GM19372 (cell line): ENCODE data around the gene DMRTC2.
A peak's percentile ranks its signal among the peaks of the same experiment; 100 is the strongest.

Source experiments
- ATAC-seq: cut with Tn5 transposase; IDR thresholded peaks from one replicate; pipeline ENCODE4 v1.9.1; 2021; ENCODE audit warnings: mild to moderate bottlenecking, low read depth, moderate library complexity; ENCODE audit not compliant: unreplicated experiment

The DMRTC2 gene

DNA sequence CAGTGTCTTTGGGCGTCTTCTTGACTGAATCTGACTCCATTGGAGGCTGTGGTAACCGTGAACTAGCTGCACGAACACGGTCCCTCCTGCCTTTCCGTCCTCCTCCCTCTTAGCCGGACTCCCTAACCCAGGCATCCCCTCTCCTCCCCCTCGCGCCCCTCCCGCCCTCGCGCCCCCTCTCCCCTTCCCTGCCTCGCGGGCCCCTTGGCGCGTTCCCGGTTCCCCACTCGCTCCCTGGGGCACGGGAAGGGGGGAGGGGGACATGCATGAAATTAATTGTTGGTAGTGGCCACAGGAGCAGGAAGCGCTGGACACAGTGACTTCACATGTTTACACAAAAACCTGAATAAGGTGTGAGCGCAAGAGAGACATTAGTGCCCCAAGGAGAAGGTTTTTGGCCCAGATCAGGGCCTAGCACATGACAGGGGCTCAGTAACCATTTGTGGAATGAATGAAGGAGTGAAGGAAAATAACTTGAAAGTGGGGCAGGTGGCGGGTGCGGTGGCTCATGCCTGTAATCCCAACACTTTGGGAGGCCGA, 279 bp downstream of the DMRTC2 start:
- ATAC-seq: no peak

DNA sequence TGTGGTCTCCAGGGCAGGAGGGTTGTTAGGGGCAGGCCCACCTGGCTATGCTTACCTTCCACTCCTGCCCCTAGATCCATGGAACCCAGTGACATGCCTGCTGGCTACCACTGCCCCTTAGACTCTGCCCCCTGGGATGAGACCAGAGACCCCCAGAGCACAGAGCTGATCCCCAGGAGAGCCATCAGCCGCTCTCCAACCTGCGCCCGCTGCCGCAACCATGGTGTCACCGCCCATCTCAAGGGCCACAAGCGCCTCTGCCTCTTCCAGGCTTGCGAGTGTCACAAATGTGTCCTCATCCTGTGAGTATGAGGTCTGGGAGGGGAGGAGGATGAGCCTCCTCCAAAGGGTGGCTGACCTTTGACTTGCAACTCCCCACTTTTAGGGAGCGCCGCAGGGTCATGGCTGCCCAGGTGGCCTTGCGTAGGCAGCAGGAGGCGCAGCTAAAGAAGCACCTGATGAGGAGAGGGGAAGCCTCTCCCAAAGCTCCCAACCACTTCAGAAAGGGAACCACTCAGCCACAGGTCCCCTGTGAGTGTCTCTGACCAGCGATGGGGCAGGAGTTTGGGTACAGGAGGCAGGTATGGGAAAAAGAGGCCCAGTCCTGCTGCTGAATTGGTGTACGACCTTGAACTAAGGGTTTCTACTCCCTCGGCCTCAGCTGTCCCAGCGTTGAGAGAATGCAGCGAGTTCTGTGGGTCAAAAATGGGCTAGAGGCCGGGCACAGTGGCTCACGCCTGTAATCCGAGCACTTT, 2.7 kb downstream of the DMRTC2 start:
- ATAC-seq: no peak

GRCh38 chr19:41848666-41849065, 3.8 kb downstream of the DMRTC2 start:
- no peak for ATAC-seq

GRCh38 chr19:41849067-41849466, 4.2 kb downstream of the DMRTC2 start:
- no peak for ATAC-seq

DNA sequence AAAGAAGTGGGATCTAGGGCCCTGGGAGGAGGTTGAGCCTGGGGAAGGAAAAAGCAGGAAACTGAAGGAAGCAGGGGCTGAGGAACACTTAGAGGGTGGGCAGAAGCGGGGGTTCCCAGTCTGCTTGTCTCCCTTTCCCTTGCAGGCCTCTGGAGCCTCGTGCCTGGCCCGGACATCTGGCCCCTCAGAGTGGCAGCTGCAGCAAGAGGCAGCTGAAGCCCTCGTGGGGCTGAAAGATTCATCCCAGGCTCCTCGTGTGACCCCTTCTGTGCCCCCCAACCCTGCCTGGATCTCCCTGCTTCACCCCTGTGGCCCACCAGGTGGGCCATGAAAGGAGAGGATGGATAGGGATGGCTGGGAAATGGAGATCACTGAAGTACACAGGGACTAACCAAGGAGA, 5.5 kb downstream of the DMRTC2 start:
- no peak for ATAC-seq

DNA sequence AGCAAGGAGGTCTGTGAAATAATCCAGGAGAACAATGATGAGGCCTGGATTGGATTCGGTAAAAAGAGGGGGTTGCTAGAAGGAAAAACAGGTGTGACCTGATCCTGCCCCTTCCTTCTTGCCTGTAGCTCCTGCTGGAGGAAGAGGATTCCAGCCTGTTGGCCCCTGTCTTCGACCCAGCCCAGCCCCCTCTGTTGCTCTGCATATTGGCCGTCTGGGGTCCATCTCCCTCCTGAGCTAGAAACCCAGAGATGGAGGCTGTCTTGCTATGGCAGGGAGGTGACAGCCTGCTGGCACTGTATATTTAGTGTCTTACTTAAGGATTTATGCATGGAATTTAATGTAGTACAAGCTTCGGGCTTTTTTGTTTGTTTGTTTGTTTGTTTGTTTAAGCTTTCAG, 6.6 kb downstream of the DMRTC2 start:
- no peak for ATAC-seq

- ATAC-seq: no peak
These were observed 8.5 kb downstream of the DMRTC2 start for GRCh38 chr19:41853344-41853743.

GRCh38 chr19:41853768-41854167, 8.9 kb downstream of the DMRTC2 start:
- ATAC-seq: no peak

DNA sequence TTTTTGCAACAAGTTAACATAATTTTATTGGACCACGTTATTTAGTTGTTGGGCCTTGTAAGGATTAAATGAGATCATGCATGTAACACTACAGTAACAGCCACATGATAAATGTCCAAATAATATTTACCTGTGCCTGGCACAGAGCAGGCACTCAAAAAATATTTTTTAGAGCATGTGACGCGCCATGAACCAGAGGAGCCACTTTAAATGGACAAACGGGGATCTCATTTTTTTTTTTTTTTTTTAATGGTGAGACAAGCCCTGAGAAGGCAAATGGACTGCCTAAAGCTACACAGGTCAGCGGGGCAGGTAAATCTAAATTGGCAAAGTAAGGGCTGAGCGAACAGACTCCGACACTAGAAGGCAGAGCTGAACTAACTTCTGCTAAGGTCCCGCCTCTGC, 14.4 kb downstream of the DMRTC2 start:
- no peak for ATAC-seq

- ATAC-seq: peak; percentile 75
These were observed 15.0 kb downstream of the DMRTC2 start, which contains the start of gene RPS19 for GRCh38 chr19:41859618-41860418. RPS19 (plus strand) TSS chr19:41860255; CDS start chr19:41860775, 520 bp downstream.

DNA sequence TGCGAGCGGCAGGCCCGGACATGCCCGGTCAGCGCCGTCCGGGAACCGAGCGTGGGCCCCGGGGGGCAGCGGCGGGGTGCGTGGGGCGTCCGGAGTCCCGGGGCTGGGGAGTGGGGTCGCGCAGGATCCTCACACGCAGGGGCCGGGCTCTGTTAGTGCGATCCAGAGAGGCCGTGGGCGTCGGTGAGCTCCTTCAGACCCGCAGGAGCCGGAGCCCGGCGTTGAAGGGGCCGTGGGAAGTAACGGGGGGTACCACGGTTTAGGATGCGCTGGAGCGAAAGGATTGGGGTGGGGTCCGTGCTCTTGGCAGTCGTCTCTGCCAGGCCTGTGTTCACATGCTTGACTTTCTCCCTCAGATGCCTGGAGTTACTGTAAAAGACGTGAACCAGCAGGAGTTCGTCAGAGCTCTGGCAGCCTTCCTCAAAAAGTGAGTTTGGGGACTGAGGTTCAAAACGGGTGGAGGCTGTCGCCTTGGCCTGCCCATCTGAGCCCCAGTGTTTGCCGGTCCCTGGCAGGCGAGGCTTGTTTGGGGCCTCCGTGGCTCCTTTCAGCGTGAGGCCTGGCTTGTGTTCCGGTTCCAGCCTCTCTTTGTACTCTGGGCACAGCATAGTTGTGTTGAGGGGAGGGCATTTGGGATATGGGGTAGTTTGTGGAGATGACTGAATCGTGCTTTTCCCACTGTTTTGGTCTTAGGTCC, 15.7 kb downstream of the DMRTC2 start:
- no peak for ATAC-seq

DNA sequence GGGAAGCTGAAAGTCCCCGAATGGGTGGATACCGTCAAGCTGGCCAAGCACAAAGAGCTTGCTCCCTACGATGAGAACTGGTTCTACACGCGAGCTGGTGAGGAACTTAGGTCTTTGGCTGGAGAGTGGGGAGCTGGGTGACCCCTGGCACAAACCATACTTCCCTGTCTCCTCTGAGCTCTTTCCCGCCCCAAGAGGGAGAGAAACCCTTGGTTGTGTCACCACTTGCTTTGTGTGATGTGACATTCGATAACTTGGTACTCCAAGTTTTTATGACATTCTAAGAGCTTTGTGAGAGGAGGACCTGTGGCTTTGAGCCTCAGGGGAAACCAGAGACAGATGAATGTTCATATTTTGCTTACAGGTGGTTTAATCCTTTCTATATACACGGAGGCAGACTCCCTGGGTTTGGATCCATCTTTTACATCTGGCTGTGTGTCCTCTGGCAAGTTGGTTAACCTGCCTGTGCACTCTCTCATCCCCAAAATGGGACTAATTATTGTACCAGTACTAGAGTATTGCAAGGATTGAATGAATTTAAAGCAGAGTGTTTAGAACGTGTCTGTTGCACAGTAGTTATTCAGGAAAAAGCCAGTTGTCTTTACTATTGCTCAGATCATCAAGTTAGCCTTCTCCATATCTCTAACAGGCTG, 16.4 kb downstream of the DMRTC2 start:
- no peak for ATAC-seq

- no peak for ATAC-seq
These were observed 17.0 kb downstream of the DMRTC2 start for GRCh38 chr19:41861846-41862245.

DNA sequence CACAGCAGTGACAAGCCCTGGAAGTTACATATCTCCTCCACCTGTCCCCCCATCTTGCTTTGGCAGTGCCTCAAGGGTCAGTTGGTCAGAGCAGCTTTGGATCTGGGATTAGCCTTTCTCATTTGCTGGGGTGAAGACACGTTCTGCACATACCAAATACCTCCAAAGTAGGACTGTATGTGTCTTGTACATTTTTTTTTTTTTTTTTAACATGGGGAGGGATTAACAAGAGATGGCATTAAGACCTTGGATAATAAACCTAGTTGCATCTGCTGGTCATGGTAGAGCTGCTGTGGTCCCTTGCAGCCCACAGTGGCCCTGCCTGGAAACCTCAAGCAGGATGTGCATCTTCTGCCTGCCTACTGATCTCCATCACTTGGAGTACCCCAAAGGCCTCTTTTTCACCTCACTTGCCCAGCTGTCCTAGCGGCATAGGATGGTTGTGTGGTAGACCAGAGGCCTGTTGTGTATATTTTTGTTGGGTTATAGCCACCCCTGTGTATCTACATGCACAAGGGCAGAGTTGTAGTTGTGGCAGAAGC, 17.7 kb downstream of the DMRTC2 start:
- no peak for ATAC-seq

GRCh38 chr19:41863209-41863931, 18.5 kb downstream of the DMRTC2 start:
- ATAC-seq: no peak

DNA sequence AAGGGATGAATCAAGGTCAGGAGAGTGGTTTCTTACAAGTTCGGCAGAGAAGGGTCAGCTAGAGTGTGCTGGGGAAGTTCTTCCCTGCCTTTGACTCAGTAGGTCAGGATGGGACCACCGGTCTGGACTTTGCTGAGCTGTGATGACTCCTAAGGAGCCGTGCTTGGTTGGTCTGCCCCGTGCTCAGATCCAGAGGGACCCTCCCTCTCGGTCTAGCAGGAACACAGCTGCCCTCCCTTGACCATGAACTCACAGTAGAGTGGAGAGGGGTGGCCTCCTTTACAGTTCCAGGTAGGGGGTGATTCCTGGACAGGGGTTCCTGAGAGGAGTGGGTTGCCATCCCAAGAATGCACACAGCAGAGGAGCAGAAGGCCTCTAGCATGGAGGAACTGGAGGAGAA, 19.5 kb downstream of the DMRTC2 start:
- ATAC-seq: no peak

GRCh38 chr19:41866284-41866683, 21.4 kb downstream of the DMRTC2 start:
- ATAC-seq: no peak

GRCh38 chr19:41868120-41868988, 23.5 kb downstream of the DMRTC2 start:
- ATAC-seq: no peak

DNA sequence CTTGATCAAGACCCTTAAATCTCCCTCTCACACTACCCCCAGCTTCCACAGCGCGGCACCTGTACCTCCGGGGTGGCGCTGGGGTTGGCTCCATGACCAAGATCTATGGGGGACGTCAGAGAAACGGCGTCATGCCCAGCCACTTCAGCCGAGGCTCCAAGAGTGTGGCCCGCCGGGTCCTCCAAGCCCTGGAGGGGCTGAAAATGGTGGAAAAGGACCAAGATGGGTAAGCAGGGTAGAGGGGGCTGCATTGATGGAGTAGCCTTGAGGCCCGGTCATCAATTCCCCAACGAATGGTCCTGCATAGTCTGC, 24.1 kb downstream of the DMRTC2 start:
- ATAC-seq: no peak
